GM03348 (cell line): ENCODE data around the gene NDUFS1.
"Not testable (repeated sequence)": the region's sequence is repeated elsewhere in the genome, so short reads cannot be mapped to it uniquely, and the experiment has no call there.

Source experiments
- DNase-seq: peaks from one replicate; pipeline ENCODE4 v3.0.0; 2012; ENCODE audit warnings: low spot score

Gene NDUFS1

GRCh38 chr2:206162401-206162800, 3.2 kb upstream of the NDUFS1 start:
- not testable (repeated sequence) for DNase-seq

DNA sequence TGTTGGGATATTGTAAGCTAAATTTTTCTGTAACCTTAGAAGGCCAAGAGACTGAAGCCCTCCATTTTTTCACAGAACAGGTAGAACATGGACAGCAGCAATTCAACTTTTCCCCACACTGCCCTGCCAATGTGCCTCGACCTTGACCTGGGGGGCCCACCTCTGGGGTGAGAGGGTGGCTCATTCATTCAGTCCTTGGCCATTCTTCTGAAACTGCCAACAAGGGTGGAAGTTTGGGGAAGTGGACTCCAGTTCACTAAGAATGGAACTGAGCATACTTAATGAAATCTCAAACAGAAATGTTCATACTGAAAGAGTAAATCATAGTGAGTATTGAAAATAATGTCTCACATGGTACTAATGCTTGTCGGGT, 1.5 kb upstream of the NDUFS1 start:
- no peak for DNase-seq

DNA sequence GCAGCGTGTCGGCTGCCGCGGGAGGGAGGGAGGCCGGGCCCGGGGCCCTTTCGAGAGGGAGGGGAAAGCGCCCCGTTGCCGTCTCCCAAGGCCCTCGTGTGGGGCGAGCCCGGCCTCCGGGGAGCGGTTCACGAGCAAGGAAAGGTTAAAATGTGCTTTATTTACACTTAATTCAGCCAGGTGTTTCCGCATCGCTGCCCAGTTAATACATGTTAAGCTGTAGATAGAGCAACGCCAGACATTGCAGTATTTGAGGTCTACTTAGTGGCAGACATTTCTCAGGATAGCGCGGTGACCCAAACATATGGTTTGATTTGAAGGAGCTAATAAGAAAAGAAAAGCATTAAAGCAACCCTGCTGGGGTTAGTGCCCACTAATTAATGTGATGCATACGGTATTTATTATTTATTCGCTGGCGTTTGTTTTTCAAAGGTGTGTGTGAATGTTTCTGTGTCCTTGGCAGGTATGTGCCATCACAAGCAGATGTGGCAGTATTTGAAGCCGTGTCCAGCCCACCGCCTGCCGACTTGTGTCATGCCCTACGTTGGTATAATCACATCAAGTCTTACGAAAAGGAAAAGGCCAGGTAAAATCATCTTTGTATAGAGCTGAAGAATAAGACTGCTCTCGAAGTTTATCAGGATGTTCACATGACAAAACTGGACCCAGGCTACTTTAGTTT, 1.0 kb upstream of the NDUFS1 start:
- peak; percentile 86 for DNase-seq

DNA sequence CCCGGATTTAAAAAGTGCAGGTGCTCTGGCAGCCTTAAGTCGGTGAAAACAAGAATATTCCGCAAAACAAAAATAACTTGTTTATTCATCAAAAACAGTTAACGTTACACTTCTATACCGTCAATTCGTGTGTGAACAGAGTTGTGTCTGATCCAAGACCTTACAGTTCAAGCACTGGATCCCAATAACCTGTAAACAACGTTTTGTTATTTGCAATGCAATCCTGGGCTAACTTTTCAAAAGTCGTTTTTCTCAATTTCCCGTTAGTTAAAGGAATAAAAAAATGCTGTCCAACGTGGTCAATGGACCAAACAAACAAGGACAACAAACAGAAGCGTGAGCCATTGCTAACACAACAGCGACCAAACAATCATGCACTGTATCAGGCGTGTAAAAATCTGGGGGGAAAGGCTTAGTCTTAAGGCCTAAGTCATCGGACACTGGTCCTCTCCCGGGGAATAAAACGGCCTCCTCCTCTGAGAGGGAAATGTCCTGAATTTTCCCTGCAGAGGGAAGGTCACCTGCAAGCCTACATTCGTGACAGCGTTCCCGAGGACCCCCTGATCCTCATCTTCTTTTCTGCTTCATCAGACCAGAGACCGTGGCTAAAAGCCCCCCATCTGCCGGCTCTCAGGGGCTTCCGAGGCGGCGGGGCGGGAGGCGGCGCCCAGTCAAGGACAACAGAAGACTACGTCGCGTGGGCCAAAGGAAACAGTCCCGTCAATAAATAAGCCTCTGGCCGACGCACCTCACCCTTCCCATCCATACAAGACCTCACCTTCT, 490 bp downstream of the NDUFS1 start:
- DNase-seq, result peak; percentile 44

DNA sequence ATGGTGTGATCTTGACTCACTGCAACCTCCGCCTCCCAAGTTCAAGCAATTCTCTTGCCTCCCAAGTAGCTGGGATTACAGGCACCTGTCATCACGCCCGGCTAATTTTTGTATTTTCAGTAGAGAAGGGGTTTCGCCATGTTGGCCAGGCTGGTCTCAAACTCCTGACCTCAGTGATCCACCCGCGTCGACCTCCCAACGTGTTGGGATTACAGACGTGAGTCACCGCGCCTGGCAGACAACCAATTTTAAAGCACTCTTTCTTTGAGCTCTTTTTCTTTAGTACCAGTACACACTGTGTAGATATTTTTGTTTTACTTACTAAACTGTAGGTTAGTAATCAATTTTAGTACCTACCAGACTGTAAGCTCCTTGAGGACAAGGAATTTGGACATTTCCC, 2.2 kb downstream of the NDUFS1 start:
- not testable (repeated sequence) for DNase-seq

DNA sequence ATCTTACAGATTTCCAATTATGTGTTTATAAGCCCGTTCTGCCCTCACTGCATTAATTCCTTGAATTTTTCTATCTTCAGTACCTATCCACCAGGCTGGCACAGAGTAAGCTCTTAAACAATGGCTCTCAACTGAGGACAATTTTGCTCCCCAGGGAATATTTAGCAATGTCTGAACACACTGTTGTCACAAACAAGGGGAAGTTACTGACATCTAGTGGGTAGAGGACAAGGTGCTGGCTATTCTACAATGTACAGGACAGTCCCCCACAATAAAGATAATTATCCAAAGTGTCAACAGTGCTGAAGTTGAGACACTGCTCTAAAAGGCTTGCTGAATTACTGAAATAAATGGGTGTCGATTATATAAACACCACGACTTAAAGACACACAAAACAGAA, 5.0 kb downstream of the NDUFS1 start:
- no peak for DNase-seq

- DNase-seq, result no peak
Measured at GRCh38 chr2:206150631-206151030, 8.6 kb downstream of the NDUFS1 start.

- no peak for DNase-seq
Measured at GRCh38 chr2:206150168-206150567, 9.1 kb downstream of the NDUFS1 start.

- DNase-seq, result no peak
Measured at GRCh38 chr2:206149330-206149729, 9.9 kb downstream of the NDUFS1 start.

- DNase-seq, result no peak
Measured at GRCh38 chr2:206145665-206146064, 13.6 kb downstream of the NDUFS1 start.

DNA sequence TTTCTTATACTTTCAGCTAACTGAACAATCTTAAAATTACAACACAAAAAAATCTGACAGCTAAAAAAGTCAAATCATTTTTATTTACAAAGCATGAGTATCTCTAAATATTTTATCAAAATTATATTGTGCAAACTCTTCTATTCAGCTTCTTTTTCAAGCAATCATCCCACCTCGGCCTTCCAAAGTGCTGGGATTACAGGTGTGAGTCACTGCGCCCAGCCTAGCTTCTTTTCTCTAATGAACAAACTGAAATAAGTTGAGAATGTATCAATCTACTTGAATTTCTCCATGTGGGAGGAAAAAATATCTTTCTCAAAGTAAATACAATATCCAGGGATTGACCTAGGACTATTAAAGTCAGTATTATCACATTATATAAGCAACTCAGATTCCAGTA, 14.9 kb downstream of the NDUFS1 start:
- DNase-seq, result no peak

GRCh38 chr2:206143451-206143850, 15.8 kb downstream of the NDUFS1 start:
- DNase-seq, result no peak

DNA sequence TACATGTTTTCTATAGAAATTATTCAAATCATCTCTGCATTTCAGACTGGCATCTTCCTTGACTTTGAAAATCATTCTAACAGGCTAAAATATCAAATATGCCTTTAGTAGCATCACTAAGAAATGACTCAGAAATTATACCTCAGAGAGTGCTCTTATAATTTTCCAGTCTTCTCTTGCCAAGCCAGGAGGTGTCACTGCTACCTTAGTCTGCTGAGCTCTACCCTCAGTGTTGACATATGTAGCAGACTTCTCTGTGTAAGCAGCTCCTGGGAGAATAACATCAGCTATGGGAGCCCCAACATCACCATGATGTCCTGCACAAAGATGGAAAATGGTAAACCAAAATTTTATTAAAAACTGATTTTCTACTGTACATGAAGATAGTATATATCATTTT, 31.6 kb downstream of the NDUFS1 start:
- DNase-seq, result no peak

DNA sequence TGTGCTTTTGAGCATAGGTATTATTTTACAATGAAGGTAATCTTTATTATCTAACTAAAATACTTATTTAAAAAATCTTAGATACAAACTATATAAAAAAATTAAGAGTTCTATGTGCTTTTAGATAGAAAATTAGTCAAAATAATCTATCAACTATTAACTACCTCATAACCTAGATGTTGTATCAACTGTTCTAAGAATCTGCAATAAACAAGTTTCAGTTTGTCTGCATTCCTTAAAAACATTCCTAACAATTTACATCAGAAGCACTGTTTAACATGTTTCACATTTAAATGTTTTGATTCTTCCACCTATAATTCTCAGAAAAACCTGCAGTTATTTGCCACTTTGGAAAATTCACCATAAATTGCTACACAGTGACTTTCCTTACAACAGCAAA, 33.3 kb downstream of the NDUFS1 start:
- DNase-seq, result no peak

DNA sequence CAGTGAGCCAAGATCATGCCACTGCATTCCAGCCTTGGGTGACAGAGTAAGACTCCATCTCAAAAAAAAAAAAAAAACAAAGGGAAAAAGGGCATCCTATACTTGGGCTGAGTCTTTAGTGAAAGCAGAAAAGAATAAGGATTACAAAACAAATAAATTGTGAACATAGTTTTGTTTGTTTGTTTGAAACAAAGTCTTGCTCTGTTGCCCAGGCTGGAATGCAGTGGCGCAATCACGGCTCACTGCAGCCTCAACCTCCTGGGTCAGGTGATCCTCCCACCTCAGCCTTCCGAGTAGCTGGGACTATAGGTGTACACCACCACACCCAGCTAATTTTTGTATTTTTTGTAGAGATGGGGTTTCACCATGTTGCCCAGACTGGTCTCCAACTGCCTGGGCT, 36.7 kb downstream of the NDUFS1 start:
- DNase-seq, result not testable (repeated sequence)

GRCh38 chr2:206116278-206116677, 43.0 kb downstream of the NDUFS1 start:
- DNase-seq, result no peak

DNA sequence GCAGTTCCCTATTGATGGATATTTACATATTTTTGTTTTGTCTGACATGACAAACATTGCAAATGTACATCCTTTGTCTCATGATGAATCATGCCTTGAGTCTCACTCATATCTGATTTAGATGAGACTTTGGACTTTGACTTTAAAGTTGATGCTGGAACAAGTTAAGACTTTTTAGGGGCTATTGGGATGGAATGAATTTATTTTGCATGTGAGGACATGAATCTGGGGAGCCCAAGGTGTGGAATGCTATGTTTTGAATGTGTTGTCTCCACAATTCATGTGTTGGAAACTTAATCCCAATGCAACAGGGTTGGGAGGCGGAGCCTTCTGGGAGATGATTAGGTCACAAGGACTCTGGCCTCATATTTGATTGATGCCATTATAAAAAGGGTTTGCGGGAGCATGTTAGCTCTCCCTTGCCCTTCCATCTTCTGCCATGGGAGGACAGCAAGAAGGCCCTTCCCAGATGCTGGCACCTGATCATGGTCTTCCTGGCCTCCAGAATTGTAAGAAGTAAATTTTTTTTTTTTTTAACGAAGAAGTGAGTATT, 44.1 kb downstream of the NDUFS1 start:
- DNase-seq, result no peak

- no peak for DNase-seq
Measured at GRCh38 chr2:206112846-206113547, 46.2 kb downstream of the NDUFS1 start.

DNA sequence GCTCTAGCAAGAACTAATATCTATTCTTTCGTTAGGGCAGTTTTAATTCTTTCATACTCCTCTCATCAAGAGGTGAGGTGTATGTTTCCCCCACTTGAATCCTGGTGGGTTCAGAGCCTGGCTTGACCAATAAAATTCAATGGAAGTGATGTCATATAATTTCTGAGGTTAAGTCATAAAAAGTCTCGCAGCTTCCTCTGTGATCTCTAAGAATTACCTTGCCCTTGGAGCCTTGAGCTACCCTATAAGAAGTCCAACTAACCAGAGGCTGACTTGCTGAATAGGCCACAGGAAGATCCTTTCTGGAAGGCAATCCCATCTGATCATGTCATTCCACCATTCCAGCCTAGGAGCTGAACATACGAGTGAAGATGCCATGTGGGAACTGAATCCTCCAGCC, 47.1 kb downstream of the NDUFS1 start:
- DNase-seq, result no peak

DNA sequence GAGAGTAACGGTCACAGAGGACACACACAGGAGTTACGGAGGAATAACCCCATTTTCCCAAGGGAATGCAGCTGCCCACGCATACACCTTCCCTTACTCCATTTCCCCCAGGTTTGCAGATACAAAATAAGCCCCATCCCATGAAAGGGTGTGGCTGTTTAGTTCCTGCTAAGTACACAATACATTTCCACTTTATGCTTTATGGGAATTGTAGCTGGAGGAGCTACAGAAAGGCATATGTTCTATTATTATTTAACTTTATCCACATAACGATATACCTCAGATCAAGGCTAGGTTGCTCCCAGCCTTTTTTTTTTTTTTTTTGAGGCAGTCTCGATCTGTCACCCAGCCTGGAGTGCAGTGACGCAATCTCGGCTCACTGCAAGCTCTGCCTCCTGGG, 50.5 kb downstream of the NDUFS1 start:
- no peak for DNase-seq

DNA sequence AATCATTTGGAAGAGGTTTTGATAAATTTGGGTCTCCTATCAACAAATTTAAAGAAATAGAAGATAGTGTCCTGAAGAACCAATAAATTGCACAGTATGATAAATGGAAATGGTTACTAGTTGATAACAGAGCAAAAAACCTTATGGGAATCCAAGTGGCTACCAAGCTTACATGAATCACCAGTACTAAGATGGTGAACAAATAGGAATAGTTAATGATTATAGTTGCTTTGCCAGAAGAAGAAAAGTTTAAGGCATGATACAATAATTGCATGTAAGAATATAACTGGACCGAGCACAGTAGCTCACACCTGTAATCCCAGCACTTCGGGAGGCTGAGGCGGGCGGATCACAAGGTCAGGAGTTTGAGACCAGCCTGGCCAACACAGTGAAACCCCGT, 53.7 kb downstream of the NDUFS1 start:
- no peak for DNase-seq

DNA sequence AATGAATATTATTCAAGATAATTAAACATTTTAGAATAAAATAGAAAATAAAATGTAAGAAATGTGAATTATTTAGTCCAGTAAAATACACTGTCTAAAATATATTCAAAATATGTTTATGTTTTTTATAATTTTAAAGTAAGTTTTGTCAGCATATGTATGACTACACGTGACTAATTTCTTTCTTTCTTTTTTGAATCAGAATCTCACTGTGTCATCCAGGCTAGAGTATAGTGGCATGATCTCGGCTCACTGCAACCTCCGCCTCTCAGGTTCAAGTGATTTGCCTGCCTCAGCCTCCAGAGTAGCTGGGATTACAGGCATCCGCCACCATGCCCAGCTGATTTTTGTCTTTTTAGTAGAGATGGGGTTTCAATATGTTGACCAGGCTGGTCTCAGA, 54.2 kb downstream of the NDUFS1 start:
- DNase-seq, result no peak

GRCh38 chr2:206098872-206099271, 60.4 kb downstream of the NDUFS1 start:
- not testable (repeated sequence) for DNase-seq
